CD14-positive monocyte (primary cell): Measurements from ENCODE around the gene EPB41L5. TPM values are rescaled to one million over a fixed set of nuclear protein-coding genes. Genes with fewer than 3 reads are reported as not detected.

Source experiments
- DNase-seq, 3 donors: peaks; one replicate each; pipeline ENCODE4 v3.0.0-alpha.2; 2011 to 2022
- H2AFZ ChIP-seq: 2 replicates; pipeline ENCODE4 v1.6.0; 2012; ENCODE audit warnings: mild to moderate bottlenecking, low read depth, low read length, inconsistent platforms; ENCODE audit not compliant: insufficient read depth, poor library complexity, severe bottlenecking
- H3K27ac ChIP-seq, 2 donors: 1 replicate in 1 of 2; 2 replicates in 1 of 2; pipeline ENCODE4 v1.5.1; 2012 to 2013; ENCODE audit warnings: low read length in 2 of 2, control low read depth in 1 of 2, inconsistent platforms in 1 of 2, low read depth in 1 of 2, mild to moderate bottlenecking in 1 of 2
- H3K27me3 ChIP-seq, 2 donors: one replicate each; pipeline versions ENCODE4 v1.6.0 to v1.6.1; 2011 to 2013; ENCODE audit warnings: low read length in 2 of 2; ENCODE audit not compliant: control insufficient read depth in 2 of 2, insufficient read depth in 2 of 2
- H3K36me3 ChIP-seq, 2 donors: replicated peaks in 1 of 2; 1 replicate in 1 of 2; 2 replicates in 1 of 2; pipeline versions ENCODE4 v1.5.1 to v1.6.1; 2012 to 2013; ENCODE audit warnings: low read length in 2 of 2, control low read depth in 1 of 2, inconsistent platforms in 1 of 2, mild to moderate bottlenecking in 1 of 2; ENCODE audit not compliant: insufficient read depth in 2 of 2, control insufficient read depth in 1 of 2
- H3K4me1 ChIP-seq, 2 donors: 1 replicate in 1 of 2; 2 replicates in 1 of 2; pipeline versions ENCODE4 v1.5.1 to v1.6.1; 2012 to 2013; ENCODE audit warnings: low read length in 2 of 2, control low read depth in 1 of 2, inconsistent platforms in 1 of 2, mild to moderate bottlenecking in 1 of 2, moderate library complexity in 1 of 2; ENCODE audit not compliant: insufficient read depth in 2 of 2, control insufficient read depth in 1 of 2
- H3K4me2 ChIP-seq: replicated peaks from 2 replicates; pipeline ENCODE3; 2012; ENCODE audit warnings: low read length, moderate library complexity, mild to moderate bottlenecking; ENCODE audit not compliant: poor library complexity, severe bottlenecking; ENCODE audit errors: extremely low read depth
- H3K4me3 ChIP-seq, 3 experiments: fragments of 200-600 bp in 1 of 3; sonication (generic) in 1 of 3; replicated peaks in 1 of 3; 1 replicate in 2 of 3; 2 replicates in 1 of 3; pipeline ENCODE4 v1.5.1; 2011 to 2013; ENCODE audit warnings: low read length in 3 of 3, mild to moderate bottlenecking in 3 of 3, control low read depth in 2 of 3, low read depth in 2 of 3, inconsistent platforms in 1 of 3, moderate library complexity in 1 of 3
- H3K79me2 ChIP-seq: 2 replicates; pipeline ENCODE4 v1.6.0; 2012; ENCODE audit warnings: mild to moderate bottlenecking, control low read depth, inconsistent platforms, low read length, moderate library complexity; ENCODE audit not compliant: insufficient read depth
- H3K9ac ChIP-seq: 2 replicates; pipeline ENCODE4 v1.6.0; 2017; ENCODE audit warnings: low read length, mild to moderate bottlenecking; ENCODE audit not compliant: insufficient read depth, poor library complexity, severe bottlenecking
- H3K9me3 ChIP-seq, 2 donors: replicated peaks in 1 of 2; 1 replicate in 1 of 2; 2 replicates in 1 of 2; pipeline versions ENCODE4 v1.5.1 to v1.6.1; 2012 to 2013; ENCODE audit warnings: low read length in 2 of 2, control low read depth in 1 of 2; ENCODE audit not compliant: control insufficient read depth in 1 of 2, insufficient read depth in 1 of 2
- H4K20me1 ChIP-seq: 2 replicates; pipeline ENCODE4 v1.6.0; 2012; ENCODE audit warnings: mild to moderate bottlenecking, low read length, control low read depth, moderate library complexity; ENCODE audit not compliant: insufficient read depth
- H3K27ac Mint-ChIP-seq, 7 donors: one replicate each; pipeline ENCODE4 v1.8.0; 2020; ENCODE audit warnings: mild to moderate bottlenecking in 7 of 7, mixed read lengths in 7 of 7, moderate library complexity in 6 of 7, inconsistent platforms in 2 of 7
- H3K27me3 Mint-ChIP-seq, 3 donors: one replicate each; pipeline ENCODE4 v1.8.0; 2021 to 2022; ENCODE audit warnings: low read depth in 3 of 3, mild to moderate bottlenecking in 3 of 3, mixed read lengths in 3 of 3, moderate library complexity in 3 of 3, inconsistent platforms in 1 of 3
- H3K36me3 Mint-ChIP-seq, 2 donors: one replicate each; pipeline ENCODE4 v1.8.0; 2020; ENCODE audit warnings: mixed read lengths in 2 of 2, inconsistent platforms in 1 of 2, mild to moderate bottlenecking in 1 of 2
- H3K4me1 Mint-ChIP-seq: one replicate; pipeline ENCODE4 v1.8.0; 2020; ENCODE audit warnings: mild to moderate bottlenecking, mixed read lengths
- H3K4me3 Mint-ChIP-seq, 2 donors: one replicate each; pipeline ENCODE4 v1.8.0; 2020; ENCODE audit warnings: mild to moderate bottlenecking in 2 of 2, mixed read lengths in 2 of 2, moderate library complexity in 1 of 2
- H3K9me3 Mint-ChIP-seq, 7 donors: one replicate each; pipeline ENCODE4 v1.8.0; 2020 to 2022; ENCODE audit warnings: mixed read lengths in 7 of 7, mild to moderate bottlenecking in 6 of 7, moderate library complexity in 6 of 7, inconsistent platforms in 2 of 7
- WGBS: methylation state at CpG from one replicate; pipeline ENCODE4 v1.1.5; 2013; ENCODE audit warnings: missing lambda C conversion rate; ENCODE audit not compliant: insufficient coverage; 5-methylcytosine and 5-hydroxymethylcytosine counted together
- intact Hi-C, 2 donors: fragments of 100-400 bp; cut with micrococcal nuclease; formaldehyde crosslinking; loops; one replicate each; pipeline versions ENCODE4 v1.15.0 to v1.15.1; 2023
- polyA plus RNA-seq, 3 donors: library from polyadenylated mRNA; depleted of rRNA in 1 of 3; unstranded in 2 of 3; stranded (reverse) in 1 of 3; fragments of 300-500 nt in 2 of 3; fragments of >200 nt in 1 of 3; fragmentation: Illumina TruSeq in 2 of 3; gene quantifications; 1 replicate in 2 of 3; 2 replicates in 1 of 3; pipeline ENCODE4 v1.2.3, GENCODE V29; 2012 to 2021
- TF ChIP-seq, protein P1 (sequence below): fragments of 200-600 bp; IDR thresholded peaks from one replicate; pipeline ENCODE4 v1.8.0; 2022; ENCODE audit warnings: antibody characterized with exemption, mild to moderate bottlenecking

Gene EPB41L5
- polyA plus RNA-seq, 3 donors, result 1.4 to 2.4 (median 2.0) TPM

DNA sequence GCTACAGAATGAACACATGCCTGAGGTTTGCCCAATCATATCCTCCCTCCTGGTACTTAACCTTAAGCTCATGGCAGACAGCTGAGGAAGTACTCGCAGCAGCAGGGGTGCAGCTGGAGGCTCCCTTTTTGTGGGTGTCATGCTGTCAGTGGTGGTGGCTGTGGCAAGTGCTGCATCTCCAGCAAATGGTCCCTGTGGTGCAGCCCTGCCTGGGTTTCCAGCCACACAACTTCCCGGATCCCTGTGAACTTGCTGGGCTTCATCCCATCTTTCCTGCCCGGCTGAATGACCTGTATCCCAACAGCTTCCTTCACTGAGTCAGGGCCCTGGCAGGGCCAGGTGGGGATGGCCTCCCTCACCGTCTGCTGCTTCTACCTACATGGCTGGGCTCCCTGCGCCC, 205.3 kb downstream of the EPB41L5 start:
- TF ChIP-seq, protein P1, sequence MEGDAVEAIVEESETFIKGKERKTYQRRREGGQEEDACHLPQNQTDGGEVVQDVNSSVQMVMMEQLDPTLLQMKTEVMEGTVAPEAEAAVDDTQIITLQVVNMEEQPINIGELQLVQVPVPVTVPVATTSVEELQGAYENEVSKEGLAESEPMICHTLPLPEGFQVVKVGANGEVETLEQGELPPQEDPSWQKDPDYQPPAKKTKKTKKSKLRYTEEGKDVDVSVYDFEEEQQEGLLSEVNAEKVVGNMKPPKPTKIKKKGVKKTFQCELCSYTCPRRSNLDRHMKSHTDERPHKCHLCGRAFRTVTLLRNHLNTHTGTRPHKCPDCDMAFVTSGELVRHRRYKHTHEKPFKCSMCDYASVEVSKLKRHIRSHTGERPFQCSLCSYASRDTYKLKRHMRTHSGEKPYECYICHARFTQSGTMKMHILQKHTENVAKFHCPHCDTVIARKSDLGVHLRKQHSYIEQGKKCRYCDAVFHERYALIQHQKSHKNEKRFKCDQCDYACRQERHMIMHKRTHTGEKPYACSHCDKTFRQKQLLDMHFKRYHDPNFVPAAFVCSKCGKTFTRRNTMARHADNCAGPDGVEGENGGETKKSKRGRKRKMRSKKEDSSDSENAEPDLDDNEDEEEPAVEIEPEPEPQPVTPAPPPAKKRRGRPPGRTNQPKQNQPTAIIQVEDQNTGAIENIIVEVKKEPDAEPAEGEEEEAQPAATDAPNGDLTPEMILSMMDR, result no peak
- H3K27ac ChIP-seq, result no peak overlapping the region
- no peak for DNase-seq
- H3K36me3 ChIP-seq, result peaks cover 5% of the 10 kb centered on the region in 2 donors
- no peak overlapping the region for H2AFZ ChIP-seq
- H3K4me1 ChIP-seq, result peaks cover 7 to 19% of the 10 kb centered on the region in 2 donors
- peaks cover 26% of the 10 kb centered on the region for H3K4me1 Mint-ChIP-seq
- H3K27me3 Mint-ChIP-seq, result peaks cover 0 to 5% (median 2%) of the 10 kb centered on the region in 3 donors
- H3K4me3 Mint-ChIP-seq, result no peak overlapping the region
- intact Hi-C loops, result loop anchor here in 1 of 2 donors (5.0 kb wide), 1 partner anchor 39 kb away; no protein-coding TSS in a partner anchor
- H3K36me3 Mint-ChIP-seq, result peaks cover 33 to 38% of the 10 kb centered on the region in 2 donors
- H4K20me1 ChIP-seq, result peaks cover 8% of the 10 kb centered on the region
- no peak overlapping the region for H3K9ac ChIP-seq
- peaks cover 17 to 31% of the 10 kb centered on the region in 2 donors for H3K9me3 ChIP-seq
- no peaks in the 10 kb centered on the region for H3K27me3 ChIP-seq
- H3K4me2 ChIP-seq, result no peak overlapping the region
- 98% methylated on average over 4 of the region's 5 CpGs for WGBS
- H3K4me3 ChIP-seq, result no peak overlapping the region
- H3K79me2 ChIP-seq, result peaks cover 15% of the 10 kb centered on the region
- H3K9me3 Mint-ChIP-seq, result peaks cover 14 to 39% (median 27%) of the 10 kb centered on the region in 7 donors
- no peak overlapping the region for H3K27ac Mint-ChIP-seq

DNA sequence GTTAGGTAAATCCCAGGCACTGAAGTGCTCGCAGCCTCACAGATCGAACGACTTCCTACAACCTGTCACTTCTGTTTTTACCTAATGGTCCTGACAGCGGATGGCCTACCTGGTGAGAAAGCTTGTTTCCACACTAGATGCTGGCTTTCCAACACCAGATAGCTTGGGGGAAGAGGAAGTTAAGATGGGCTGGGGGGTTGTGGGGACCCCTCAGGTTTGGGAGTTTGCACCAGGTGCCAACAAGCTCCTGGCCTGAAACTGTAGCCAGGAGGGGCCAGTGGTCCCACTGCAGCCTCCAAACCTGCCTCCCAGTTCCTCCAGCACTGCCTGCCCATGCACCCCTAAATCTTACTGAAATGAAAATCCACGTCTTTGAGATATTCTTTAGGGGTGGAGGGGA, 206.4 kb downstream of the EPB41L5 start:
- Mint-ChIP-seq H3K27me3 (peaks cover 4 to 9% (median 9%) of the 10 kb centered on the region in 3 donors), H3K36me3 (peaks cover 33 to 38% of the 10 kb centered on the region in 2 donors), H3K4me1 (peaks cover 34% of the 10 kb centered on the region), H3K9me3 (peaks cover 14 to 39% (median 27%) of the 10 kb centered on the region in 7 donors), H3K4me3 (no peak overlapping the region), H3K27ac (no peak overlapping the region)
- peaks cover 15% of the 10 kb centered on the region for H3K79me2 ChIP-seq
- peaks cover 0 to 5% of the 10 kb centered on the region in 2 donors for H3K27me3 ChIP-seq
- H3K9ac ChIP-seq, result no peak overlapping the region
- 100% methylated on average over 1 of the region's 5 CpGs for WGBS
- intact Hi-C loops, result loop anchor here in 1 of 2 donors (5.0 kb wide), 1 partner anchor 38 kb away; no protein-coding TSS in a partner anchor
- H3K27ac ChIP-seq, result no peak overlapping the region
- peaks cover 8% of the 10 kb centered on the region for H4K20me1 ChIP-seq
- DNase-seq, result no peak
- TF ChIP-seq, protein P1, result no peak
- H2AFZ ChIP-seq, result no peak overlapping the region
- peaks cover 17 to 31% of the 10 kb centered on the region in 2 donors for H3K9me3 ChIP-seq
- no peak overlapping the region for H3K4me3 ChIP-seq
- peaks cover 13 to 30% of the 10 kb centered on the region in 2 donors for H3K4me1 ChIP-seq
- H3K36me3 ChIP-seq, result peaks cover 5% of the 10 kb centered on the region in 2 donors
- H3K4me2 ChIP-seq, result no peak overlapping the region
